Stimulated activated CD4-positive, alpha-beta T cell treated with anti-CD3 and anti-CD28 coated beads, Interleukin-1b, Interleukin-23, amount 100 ng/mL, for 4 hours (primary cell): Measurements from ENCODE around the gene ATG12.
"Not testable (repeated sequence)": the region's sequence is repeated elsewhere in the genome, so short reads cannot be mapped to it uniquely, and the experiment has no call there.

ENCODE experiments used
- DNase-seq, 2 donors: peaks; one replicate each; pipeline ENCODE4 v3.0.0-alpha.2; 2020; ENCODE audit warnings: low read depth in 2 of 2

Gene ATG12

GRCh38 chr5:115842952-115843351 lies 1.6 kb upstream of the ATG12 start:
- no peak for DNase-seq

DNA sequence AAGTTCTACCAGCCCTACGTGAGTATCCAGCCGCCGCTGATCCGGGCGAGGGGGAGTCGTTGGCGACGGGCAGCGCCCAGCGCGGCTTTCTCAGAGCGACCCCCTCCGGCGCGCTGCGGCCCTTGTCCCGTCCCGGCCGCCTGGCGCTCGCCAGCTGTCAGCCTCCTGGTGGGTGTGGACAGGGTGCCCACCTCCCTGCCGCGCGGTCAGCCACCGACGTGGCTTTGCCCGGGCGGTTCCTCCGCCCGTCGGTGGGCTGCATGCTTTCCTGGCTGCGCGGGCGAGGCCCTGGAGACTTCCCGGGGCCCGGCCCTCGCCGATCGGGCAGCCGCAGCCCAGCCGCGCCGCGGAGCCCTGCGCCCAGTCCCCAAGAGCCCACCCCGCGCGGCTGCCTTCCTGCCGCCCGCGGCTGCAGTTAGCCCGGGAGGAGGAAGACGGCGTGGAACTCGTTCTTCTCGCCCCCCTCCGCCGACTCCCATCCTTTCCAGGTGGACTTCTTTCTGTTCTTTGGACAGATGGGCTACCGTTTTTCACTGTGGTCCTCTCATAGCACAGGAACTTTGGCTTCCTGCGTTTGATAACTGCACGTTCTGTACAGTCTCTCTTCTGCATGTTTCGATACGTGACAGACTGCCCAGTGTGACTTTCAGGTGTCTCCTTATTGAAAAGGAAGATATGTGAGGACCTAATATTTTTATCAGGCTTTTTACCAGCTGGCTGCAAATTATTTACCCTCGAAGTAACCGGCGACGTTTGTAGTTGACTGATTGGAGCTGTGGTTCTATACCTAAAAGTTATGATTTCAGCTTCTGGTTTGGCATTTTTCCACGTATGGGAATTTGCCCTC lies 947 bp upstream of the ATG12 start:
- no peak for DNase-seq

DNA sequence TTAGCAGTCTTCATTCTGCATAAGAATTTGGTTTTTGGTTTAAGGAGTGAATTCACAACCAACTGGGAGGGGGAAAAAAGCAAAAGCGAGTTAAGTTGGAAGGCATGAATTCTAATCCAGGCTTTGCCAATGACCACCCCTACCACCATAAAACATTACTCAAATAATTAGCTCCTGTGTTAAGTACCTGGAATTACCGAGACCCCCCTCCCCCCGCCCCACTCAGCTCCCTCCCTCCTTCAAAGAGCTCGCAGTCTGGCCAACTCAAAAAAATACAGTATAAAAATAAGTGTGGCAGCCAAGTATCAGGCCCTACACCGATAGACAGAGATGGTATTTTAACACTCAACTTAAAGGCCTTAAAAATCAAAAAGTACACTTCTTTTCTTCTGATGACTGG lies 492 bp downstream of the ATG12 start:
- DNase-seq, result no peak

DNA sequence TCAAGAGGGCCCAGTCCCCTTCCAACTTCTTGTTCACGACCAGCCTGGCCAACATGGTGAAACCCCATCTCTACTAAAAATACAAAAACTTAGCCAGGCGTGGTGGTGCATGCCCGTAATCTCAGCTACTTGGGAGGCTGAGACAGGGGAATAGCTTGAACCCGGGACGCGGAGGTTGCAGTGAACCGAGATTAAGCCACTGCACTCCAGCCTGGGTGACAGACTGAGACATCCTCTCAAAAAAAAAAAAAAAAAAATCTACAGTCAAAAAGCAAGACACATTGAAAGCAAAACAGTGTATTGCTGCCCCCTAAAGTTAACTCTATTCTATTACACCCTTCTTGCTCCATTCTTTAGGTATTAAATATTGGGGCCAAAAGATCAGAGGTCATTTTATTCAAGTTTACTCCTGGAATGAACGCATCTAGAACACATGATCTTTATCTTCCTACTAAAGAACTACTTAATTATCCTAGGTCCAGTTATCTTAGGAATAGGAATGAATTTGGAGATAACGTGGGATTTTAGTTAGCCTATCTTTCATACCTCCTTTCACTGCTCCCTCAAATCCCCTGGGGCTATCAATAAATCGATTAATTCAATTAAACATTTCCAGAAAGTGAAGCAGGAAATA lies 2.4 kb downstream of the ATG12 start:
- no peak for DNase-seq

DNA sequence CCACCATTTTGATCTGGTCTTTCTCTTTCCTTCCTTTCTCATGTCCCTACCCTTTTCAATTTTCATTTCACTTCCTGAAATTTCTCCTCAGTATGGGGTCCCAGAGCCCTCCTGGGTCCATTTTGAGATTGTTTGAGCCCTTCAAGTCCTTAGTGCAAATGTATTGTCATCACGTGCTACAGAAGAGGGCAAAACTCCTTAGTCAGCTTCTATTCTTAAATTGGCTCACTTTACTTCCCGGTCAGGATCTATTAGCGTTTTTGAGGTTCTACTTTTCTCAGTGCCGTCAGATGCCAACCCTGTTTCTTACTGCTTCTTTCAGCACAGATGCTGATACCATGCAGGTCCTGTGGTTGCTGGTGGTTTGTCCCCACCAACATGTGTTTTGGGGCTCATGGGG lies 5.9 kb downstream of the ATG12 start:
- DNase-seq, result no peak

- no peak for DNase-seq
These were observed 10.1 kb downstream of the ATG12 start for GRCh38 chr5:115831163-115831768.

GRCh38 chr5:115829913-115830312 lies 11.5 kb downstream of the ATG12 start:
- DNase-seq, result no peak

GRCh38 chr5:115825948-115826347 lies 15.4 kb downstream of the ATG12 start:
- no peak for DNase-seq

DNA sequence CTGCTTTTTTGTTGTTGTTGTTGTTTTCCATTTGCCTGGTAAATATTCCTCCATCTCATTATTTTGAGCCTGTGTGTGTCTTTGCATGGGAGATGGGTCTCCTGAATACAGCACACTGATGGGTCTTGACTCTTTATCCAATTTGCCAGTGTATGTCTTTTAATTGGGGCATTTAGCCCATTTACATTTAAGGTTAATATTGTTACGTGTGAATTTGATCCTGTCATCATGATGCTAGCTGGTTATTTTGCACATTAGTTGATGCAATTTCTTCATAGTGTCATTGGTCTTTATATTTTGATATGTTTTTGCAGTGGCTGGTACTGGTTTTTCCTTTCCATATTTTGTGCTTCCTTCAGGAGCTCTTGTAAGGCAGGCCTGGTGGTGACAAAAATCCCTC lies 16.4 kb downstream of the ATG12 start:
- DNase-seq, result not testable (repeated sequence)

DNA sequence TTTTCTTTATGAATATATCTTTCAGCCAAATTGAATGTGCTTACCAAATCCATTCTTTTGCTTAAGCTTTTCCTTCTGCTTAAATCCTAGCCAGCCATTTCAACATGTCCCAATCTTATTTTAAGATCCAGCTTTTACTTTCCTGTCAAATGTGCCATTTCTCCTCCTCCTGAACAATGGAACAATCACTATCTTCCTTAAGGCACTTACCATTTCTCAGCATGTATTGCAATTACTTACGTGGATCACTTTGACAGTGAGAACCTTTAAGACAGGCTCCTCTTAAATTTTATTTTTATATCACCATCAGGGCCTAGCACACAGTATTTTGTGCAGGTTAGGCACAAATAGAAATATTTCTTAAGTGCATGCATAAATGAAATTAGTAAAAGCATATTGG lies 20.5 kb downstream of the ATG12 start:
- DNase-seq, result no peak

- no peak for DNase-seq
These were observed 22.5 kb downstream of the ATG12 start for GRCh38 chr5:115818821-115819220.

DNA sequence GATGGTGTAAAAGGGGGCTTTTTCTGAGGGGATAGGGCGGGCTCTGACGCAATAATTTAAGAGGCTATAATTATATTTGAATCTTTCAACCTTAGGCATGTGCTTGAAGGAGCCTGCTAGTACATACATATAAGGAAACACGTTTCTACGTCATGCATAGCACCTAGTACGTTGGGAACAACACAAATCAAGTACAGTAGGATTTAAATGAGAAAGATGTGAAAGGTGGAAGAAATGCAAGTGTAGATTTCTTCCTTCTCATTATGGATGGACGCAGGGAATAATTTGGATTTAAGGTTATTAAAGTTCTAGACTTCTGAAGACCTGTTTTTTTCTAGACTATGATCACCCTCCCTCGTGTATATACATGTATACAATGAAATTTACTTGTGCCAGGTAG lies 24.0 kb downstream of the ATG12 start:
- no peak for DNase-seq

GRCh38 chr5:115816226-115817081 lies 24.9 kb downstream of the ATG12 start, which contains the start of gene CDO1:
Gene CDO1 (minus strand): TSS chr5:115816659. CDS start chr5:115816397, 262 bp downstream.
- DNase-seq, result no peak

DNA sequence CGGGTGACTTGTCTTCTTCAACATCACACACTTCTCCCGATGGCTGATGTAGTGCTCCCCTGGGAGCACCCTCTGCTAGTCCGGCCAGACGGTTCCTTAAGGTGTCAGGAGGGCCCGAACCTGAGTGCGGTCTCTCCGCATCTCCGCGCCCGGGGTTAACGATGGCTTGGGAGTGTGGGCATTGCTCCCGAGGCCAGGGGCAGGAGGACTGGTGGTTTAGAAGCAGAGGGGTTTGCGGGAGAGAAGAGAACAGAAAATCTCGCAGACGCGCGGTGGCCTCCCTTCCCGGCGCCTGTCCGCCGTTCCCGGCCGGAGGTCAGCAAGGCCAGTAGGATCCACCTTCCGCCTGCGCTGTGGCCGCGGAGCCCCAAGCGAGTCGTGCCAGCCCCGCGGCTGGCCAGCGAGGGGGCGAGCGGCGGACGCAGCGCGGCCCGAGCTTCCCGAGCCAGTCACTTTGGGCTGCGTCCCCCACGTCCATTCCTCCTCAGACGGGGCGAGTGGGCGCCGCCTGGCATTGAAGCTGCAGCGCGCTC lies 25.6 kb downstream of the ATG12 start:
- no peak for DNase-seq

GRCh38 chr5:115815006-115815692 lies 26.2 kb downstream of the ATG12 start:
- DNase-seq, result no peak

DNA sequence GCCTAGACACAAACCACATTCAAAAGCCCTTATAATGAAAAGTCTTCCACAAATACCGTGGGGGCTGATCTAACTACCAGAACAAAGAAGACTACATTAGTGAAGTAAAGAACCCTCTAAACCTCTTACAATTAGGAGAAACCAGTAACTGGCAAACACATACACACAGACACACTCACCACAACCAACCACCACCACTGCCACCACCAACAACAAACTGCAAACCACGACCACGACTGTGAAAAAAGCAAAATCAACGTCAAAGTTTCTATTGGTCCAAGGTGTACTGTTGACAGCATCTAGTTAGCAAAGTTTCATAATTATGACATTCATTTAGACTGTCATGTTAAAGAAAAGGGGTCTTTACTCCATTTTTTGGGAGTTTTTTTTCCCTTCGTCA lies 27.6 kb downstream of the ATG12 start:
- no peak for DNase-seq

DNA sequence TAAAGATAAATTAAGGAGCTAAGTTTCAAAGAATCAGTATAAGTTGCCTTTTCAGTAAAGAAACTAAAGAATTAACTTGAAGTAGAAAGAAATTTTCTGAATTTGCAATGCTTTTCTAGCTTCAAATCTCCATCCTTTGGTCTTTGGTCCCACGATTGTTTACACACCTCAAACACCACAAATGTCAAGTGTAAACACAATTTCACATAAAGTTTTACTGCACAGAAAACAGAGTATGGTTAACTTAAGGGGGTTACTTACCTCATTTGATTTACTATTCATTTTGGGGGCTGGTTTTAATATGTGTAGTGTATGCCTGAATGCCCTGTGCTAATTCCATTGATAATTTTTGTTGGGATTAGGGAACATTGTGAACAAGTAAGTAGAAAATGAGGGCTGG lies 29.0 kb downstream of the ATG12 start:
- DNase-seq, result no peak

GRCh38 chr5:115811406-115811805 lies 30.0 kb downstream of the ATG12 start:
- DNase-seq, result no peak

DNA sequence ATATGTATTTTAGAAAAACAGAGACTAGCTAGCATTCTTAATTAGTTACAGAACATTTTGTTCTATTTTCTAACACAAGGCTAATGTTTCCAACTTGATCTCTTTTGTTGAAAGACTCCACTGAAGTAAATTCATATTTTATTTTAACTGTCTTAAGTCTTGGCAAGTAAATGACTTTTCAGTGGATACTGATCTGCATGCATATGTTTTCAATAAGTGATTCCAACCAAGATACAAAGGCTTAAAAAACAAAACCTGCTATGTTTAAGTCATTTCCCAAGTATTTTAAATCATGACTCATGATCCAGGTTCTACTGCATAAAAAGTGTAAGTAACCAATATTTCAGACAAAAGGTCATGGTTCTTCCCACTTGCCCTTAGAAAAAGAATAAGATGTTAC lies 30.6 kb downstream of the ATG12 start:
- DNase-seq, result no peak

GRCh38 chr5:115809946-115810345 lies 31.4 kb downstream of the ATG12 start:
- no peak for DNase-seq

DNA sequence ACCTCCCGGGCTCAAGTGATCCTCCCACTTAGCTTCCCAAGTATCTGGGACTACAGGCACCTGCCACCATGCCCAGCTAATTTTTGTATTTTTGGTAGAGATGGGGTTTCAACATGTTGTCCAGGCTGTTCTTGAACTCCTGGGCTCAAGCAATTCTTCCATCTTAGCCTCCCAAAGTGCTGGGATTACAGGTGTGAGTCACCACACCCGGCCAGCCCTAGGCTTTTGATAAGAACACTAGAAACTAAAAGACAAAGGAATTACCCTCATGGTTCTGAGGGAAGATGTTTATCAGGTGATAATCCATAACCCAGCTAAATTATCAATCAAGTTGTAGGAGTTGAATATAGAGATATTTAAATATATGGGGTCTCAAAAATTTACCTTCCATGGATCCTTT lies 33.3 kb downstream of the ATG12 start:
- not testable (repeated sequence) for DNase-seq
